ENCODE data around the gene PAK1.
"Not testable (repeated sequence)": the region's sequence is repeated elsewhere in the genome, so short reads cannot be mapped to it uniquely, and the experiment has no call there.

PAK1 gene

GRCh38 chr11:77402218-77402556 is 71.7 kb downstream of the PAK1 start:
- DNase-seq (ENCODE audit: low read depth in 2 of 2), result no peak

DNA sequence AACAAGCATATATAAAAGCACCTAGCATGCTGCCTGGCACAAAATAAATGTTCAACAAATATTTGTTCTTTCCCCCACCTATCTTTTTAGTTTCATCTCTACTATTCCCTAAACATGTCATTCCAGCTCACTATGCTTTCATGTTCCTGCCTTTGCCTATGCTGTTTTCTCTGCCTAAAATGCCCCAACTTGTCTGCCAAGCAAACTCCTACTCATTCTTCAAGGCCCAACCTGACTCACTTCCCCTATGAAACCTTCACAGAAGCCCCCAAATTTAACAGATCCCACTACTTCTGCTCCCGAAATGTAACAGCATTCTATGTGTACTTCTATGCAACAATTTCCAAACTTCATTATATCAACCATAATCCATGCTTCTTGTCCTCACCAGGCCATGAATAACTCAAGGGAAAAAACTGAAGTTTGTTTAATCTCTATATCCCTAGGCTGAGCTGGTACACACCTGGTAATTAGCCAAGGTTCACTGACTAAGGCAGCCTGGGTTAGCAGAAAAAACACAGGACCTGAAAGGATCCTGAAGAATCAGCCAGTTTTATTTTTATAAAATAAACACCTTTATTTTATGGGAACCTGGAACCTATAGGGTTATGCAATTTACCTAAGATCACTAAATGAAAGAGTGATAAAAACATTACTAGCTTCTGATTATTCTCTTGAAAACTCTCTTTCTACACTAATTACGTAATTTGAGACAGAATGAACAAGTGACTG is 72.2 kb downstream of the PAK1 start:
- no peak for DNase-seq (ENCODE audit: low read depth in 2 of 2)

- DNase-seq (ENCODE audit: low read depth in 2 of 2), result no peak
These were observed 73.0 kb downstream of the PAK1 start for GRCh38 chr11:77400775-77401449.

GRCh38 chr11:77400271-77400670 is 73.6 kb downstream of the PAK1 start:
- DNase-seq (ENCODE audit: low read depth in 2 of 2), result no peak

DNA sequence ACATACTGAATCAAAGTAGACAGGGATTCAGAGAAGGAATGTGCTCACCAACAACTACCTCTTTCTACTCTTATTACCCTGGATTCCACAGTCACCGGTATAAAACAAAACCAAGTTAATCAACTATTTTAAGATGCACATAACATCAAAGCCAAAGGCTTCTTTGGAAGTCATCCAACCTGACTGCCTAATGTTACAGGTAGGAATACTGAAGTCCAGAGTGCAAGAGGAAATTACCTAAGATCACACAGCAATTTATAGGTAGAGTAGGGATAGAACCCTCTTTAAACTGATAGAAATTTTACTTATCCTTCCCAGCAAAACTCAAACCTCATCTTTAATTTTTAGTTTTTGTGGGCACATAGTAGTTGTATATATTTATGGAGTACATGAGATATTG is 76.3 kb downstream of the PAK1 start:
- DNase-seq (ENCODE audit: low read depth in 2 of 2), result no peak

- DNase-seq (ENCODE audit: low read depth in 2 of 2), result no peak
These were observed 77.0 kb downstream of the PAK1 start for GRCh38 chr11:77396911-77397310.

DNA sequence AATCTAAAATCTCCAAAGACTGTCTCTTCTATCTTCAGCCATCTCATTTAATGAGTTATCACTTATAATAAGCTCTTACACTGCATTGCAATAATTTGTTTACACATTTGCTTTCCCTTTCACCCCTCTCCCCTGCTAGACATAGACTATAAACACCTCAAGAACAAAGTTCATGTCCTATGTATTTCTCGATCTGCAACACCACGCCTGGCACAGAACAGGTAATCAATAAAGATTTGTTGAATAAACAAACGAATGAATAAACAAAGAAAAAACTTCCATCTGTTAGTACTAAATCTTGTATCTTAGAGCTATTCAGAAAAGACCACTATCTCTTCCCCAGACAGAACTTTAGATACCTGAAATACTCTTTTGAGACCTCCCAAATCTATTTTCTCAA is 77.6 kb downstream of the PAK1 start:
- DNase-seq (ENCODE audit: low read depth in 2 of 2), result no peak

DNA sequence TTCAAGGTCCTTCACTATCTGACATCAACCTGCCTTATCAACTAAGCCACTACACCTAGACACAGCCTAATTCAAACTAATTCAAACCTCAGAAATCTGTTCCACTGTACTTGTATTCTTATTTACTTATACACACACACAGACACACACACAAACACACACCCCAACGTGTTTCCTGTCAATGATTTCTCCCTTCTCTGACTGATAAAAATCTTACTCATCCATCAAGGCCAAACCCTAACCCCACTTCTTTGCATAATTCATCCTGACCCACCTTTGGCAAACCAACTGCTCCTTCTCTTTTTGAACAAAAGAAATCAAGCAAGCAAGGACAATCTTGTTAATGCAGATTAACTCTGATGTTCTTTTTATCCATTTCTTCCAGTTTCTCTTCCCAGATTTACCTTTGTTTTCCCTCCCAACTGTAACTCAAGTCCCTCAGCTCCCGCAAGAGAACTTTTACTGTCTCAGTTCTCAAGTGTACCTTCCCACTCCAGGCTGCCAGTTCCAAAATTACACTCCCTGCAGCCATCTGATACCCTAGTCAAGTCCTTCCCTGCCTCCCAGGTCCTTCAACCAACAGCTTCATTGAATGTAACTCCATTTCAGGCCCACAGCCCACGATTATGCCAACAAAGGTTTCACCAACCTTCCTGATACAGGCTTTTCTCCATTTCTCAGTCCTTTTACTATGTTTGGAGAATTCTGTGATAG is 78.3 kb downstream of the PAK1 start:
- no peak for DNase-seq (ENCODE audit: low read depth in 2 of 2)

DNA sequence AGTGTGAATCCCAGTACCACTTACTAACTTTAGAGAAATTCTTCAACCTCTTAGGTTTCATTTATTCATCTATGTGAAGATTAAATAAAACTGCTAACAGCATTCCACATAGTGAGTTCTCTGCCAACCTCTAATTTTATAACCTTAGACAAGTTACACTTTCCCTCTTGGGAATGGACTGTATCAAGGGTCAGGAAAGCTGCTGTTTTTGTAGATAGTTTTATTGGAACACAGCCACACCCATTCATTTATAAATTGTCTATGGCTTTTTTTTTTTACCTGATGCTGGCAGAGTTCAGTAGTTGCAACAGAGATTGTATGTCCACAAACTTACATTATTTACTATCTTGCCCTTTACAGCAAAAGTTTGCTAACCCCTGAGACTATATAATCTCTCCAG is 81.1 kb downstream of the PAK1 start:
- no peak for DNase-seq (ENCODE audit: low read depth in 2 of 2)

DNA sequence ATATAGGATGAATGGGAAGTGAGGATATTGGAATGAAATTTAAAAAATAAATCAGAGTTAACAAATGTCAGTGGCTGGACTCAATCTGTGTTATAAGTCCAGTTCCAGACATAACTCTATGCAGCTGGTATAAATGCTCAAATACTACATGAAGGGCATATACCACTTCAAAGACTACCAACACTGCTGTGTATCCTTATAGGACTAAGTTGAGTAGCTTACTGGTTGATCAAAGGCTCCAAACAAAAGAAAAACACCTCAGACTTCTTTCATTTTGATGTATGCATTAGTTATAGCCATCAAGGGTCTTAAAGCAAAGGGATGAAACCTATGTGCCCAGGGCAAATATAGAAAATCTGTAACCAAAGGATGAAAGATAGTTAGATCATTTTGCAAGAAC is 86.2 kb downstream of the PAK1 start:
- no peak for DNase-seq (ENCODE audit: low read depth in 2 of 2)

- DNase-seq (ENCODE audit: low read depth in 2 of 2), result no peak
These were observed 87.7 kb downstream of the PAK1 start for GRCh38 chr11:77386178-77386577.

- DNase-seq (ENCODE audit: low read depth in 2 of 2), result not testable (repeated sequence)
These were observed 88.6 kb downstream of the PAK1 start for GRCh38 chr11:77385255-77385771.

DNA sequence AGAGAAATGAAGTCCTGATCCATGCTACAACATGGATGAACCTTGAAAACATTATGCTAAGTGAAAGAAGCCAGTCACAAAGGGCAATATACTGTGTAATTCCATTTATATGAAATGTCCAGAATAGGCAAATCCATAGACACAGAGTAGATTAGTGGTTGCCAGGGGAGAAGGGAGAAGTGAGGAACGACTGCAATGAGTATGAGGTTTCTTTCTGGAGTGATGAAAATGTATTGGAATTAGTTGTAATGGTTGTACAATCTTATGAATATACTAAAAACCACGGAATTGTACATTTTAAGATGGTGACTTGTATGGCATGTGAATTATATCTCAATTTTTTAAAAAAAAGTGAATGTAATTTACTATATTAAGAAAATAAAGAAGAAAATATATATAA is 89.3 kb downstream of the PAK1 start:
- DNase-seq (ENCODE audit: low read depth in 2 of 2), result peak in 1 of 2 experiments; percentile 5

GRCh38 chr11:77383349-77383748 is 90.5 kb downstream of the PAK1 start:
- DNase-seq (ENCODE audit: low read depth in 2 of 2), result not testable (repeated sequence)

DNA sequence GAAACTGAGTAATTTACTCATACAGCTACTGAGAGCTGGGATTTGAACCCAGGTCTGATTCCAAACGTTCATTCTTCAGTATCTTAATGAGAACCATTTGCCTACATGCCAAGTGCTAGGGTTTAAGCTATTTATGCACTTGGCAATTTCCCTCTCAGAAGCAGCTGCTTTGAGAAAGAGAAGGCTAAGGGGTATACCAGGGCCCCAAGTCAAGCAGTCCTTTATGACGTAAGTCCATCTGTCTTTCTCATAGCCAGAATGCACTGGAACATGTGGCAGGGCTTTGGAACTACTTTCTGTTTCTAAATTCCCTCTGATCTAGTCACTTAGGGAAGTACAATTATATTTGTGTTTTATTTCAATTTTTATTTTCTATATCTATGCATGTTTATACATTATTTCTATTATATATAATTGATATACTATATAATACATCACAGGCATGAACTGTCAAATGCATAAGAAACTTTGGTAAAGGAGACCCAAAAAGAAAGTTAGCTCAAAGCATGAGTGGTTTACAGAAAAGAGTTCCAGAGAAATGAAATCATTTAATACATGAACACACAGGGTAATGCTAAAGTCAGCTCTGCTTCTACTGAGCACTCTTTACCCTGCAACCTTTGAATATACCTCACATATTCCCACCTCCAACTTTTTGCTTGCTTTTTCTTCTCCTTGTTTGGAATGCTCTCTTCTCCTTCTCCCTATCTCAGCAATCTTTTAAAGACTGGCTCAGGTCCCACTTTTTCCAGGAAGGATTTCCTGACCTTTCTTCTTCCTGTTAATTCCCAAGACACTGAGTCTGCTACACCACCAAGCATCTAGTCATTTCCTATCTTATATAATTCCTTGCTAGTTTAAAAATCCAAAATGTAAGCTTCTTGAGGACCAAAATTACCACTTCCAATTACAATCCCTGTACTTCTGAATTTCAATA is 91.9 kb downstream of the PAK1 start:
- peak; percentile 59 to 69 for DNase-seq (ENCODE audit: low read depth in 2 of 2)

GRCh38 chr11:77379934-77380333 is 94.0 kb downstream of the PAK1 start:
- no peak for DNase-seq (ENCODE audit: low read depth in 2 of 2)

DNA sequence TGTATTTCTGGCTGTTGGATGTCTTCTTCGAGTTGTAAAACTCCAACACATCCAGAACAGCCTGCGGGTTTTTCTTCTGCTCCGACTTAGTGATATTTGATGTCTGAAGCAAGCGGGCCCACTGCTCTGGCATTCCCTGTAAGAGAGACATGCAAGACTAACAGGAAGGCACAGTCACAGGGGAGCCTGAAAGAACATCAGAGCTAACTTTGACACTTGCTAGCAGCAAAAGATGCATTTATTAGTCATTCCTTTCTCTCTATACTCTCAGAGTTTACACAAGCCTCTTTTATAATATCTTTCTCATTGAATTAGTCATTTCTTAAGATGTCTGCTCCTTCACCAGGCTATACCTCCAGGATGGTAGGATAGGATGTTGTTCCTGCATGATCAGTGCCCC is 94.6 kb downstream of the PAK1 start:
- DNase-seq (ENCODE audit: low read depth in 2 of 2), result no peak

- no peak for DNase-seq (ENCODE audit: low read depth in 2 of 2)
These were observed 96.2 kb downstream of the PAK1 start for GRCh38 chr11:77377734-77378133.

DNA sequence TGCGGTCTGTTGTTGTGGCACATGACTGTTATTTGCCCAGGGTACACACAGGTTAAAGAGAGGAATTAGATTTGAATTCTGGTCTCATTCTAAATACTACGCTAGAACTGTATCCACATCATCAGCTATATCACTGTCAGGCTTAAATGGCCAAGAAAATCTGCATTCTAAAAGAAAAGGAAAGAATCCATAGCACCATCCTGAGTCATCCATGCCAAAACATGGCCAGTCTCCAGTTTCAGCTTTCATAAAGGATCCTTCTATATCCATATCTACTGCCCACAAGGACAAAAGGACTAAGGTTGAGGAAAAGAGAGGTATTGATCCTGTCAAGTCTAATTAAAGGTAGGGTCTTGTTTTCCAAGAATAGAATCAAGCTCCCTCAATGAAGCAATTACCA is 98.8 kb downstream of the PAK1 start:
- DNase-seq (ENCODE audit: low read depth in 2 of 2), result no peak

DNA sequence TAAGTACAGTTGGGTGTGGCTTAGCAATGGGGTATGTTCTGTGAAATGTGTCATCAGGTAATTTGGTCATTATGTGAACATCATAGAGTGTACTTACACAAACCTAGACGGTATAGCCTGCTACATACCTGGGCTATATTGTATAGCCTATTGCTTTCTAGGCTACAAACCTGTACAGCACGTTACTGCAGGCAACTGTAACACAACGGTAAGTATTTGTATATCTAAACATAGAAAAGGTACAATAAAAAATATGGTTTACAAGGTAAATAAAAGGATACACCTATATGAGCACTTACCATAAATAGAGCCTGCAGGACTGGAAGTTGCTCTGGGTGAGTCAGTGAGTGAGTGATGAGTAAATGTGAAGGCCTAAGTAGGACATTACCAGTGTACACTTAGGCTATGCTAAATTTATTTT is 99.3 kb downstream of the PAK1 start:
- DNase-seq (ENCODE audit: low read depth in 2 of 2), result no peak

- DNase-seq (ENCODE audit: low read depth in 2 of 2), result no peak
These were observed 99.8 kb downstream of the PAK1 start for GRCh38 chr11:77374108-77374507.

GRCh38 chr11:77372726-77373125 is 101.2 kb downstream of the PAK1 start:
- no peak for DNase-seq (ENCODE audit: low read depth in 2 of 2)

Measured in fibroblast of skin of left quadriceps (primary cell).